Left colon (tissue), 2 donors: Measurements from ENCODE around the gene SLCO6A1. TPM values are rescaled to one million over a fixed set of nuclear protein-coding genes. Genes with fewer than 3 reads are reported as not detected.
"Not testable (repeated sequence)": the region's sequence is repeated elsewhere in the genome, so short reads cannot be mapped to it uniquely, and the experiment has no call there.

Experiments
- ATAC-seq: fragments of 200-7000 bp; cut with Tn5 transposase; one replicate; pipeline ENCODE4 v1.9.1; 2020; ENCODE audit warnings: mild to moderate bottlenecking, moderate library complexity
- DNase-seq, 2 donors: peaks; one replicate each; pipeline ENCODE4 v3.0.0-alpha.2; 2020
- intact Hi-C, 2 donors: fragments of 100-400 bp; cut with DNase I in 1 of 2; cut with micrococcal nuclease in 1 of 2; formaldehyde crosslinking; loops; one replicate each; pipeline versions ENCODE4 v1.11.2 to v1.14.0; 2022; cut with DNase I, micrococcal nuclease
- long read RNA-seq: library from polyadenylated mRNA; unstranded; transcript quantifications from one replicate; pipeline ENCODE4 v2.0.0, GENCODE V29; 2021
- total RNA-seq, 2 donors: library from RNA; stranded (reverse); fragmentation: NEBNext Ultra II Directional; extraction: Animal tissue kit (Norgen Biotek cat#: 25700); gene quantifications; one replicate each; pipeline ENCODE4 v1.2.1, GENCODE V29; 2021
- donor health status: DM: no; HTN: no; CAD: no.
- donor health status: DM: yes; HTN: yes; CAD: no.

Gene SLCO6A1, protein sequence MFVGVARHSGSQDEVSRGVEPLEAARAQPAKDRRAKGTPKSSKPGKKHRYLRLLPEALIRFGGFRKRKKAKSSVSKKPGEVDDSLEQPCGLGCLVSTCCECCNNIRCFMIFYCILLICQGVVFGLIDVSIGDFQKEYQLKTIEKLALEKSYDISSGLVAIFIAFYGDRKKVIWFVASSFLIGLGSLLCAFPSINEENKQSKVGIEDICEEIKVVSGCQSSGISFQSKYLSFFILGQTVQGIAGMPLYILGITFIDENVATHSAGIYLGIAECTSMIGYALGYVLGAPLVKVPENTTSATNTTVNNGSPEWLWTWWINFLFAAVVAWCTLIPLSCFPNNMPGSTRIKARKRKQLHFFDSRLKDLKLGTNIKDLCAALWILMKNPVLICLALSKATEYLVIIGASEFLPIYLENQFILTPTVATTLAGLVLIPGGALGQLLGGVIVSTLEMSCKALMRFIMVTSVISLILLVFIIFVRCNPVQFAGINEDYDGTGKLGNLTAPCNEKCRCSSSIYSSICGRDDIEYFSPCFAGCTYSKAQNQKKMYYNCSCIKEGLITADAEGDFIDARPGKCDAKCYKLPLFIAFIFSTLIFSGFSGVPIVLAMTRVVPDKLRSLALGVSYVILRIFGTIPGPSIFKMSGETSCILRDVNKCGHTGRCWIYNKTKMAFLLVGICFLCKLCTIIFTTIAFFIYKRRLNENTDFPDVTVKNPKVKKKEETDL
- not detected for total RNA-seq
- long read RNA-seq = 0 reads

DNA sequence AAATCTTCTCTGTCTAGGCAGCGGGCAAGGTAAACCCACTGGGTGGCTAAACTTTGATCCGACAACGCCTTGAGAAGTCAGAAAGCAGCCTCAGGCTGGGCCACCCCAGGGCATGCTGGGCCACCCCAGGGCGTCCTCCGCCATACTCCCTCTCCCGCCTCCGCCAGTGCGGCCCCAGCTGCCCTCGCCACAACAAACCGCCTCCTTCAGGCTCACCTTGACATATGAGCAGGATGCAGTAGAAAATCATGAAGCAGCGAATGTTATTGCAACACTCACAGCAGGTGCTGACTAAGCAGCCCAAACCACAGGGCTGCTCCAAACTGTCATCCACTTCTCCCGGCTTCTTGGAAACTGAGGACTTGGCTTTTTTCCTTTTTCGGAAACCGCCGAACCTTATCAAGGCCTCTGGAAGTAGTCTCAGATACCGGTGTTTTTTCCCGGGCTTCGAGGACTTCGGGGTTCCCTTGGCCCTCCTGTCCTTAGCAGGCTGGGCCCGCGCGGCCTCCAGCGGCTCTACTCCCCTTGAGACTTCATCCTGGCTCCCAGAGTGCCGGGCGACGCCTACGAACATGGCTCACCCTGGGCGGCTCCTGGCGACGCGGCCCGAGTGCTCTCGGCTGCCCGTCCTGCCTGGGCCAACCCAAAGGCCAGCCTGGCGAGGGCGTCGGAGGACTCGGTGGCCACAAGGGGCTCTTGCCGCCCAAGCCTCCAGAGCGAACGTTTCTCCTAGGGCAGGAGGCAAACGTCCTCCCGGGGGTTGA lies at the start of gene SLCO6A1:
SLCO6A1 (minus strand) TSS at position 731 of the 764 bp plus-strand sequence; CDS start at position 574, 157 bp downstream.
- no peak for DNase-seq
- ATAC-seq = no peak
- intact Hi-C loops = no loop called here

DNA sequence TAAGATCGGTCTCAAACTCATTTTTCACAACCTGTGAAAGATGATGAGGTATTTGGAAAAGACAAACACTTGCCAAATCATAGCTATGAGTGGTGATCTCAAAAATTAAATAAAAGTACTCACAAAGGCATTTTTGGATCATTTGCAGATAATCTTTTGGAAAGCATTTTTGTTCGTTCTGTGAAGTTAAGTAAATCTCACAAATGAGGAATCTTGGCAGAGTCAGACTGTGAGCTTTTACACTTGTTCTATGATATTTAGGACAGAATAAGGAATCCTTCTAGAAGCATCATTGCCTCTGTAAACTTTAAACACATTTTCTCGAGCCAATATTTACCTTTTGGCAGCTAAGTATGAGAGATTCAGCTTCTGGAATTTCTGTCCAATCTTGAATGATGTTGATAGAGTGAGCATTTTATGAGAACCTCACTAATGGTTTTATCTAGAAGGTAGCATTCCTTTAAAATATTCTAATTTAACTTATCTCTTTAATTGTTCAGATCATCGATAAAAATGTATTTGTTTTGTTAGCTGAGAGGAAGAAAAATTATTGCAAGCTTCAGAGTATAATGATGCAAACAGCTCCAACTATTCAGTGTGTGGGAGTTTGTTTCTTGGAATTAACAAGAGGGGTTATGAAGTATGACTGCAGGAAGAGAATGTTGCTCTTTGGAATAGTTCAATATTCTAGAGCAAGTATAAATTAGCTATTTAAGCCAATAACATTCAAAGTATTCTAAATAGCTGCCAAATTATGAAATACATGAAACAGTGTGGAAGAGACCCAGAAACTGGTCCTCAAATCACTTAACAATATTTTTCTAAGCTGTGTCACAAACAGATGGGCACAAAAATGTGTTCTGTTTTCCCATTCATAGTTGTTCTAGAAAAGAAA lies 48.6 kb upstream of the SLCO6A1 start:
- intact Hi-C loops = no loop called here
- DNase-seq (no peak), ATAC-seq (no peak)

DNA sequence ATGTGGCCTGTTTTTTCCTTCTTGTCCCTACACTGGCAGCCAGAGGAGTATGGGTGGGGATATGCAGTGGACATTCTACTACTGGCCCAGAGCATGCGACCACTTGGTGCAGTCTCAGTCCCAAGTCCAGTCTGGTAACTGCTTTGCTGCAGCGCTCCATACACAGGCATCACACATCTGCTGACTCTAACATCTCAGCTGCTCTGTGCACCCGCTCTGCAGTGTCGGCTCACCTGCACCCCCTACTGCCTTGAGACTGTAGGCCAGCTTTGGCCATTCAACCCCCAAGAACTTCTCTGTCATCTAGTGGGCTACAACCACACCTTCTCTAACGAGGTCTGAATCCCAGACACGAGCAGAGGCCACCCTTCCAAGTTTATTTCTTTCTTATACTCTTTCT lies 46.4 kb upstream of the SLCO6A1 start:
- ATAC-seq (no peak), DNase-seq (no peak)
- intact Hi-C loops = no loop called here

DNA sequence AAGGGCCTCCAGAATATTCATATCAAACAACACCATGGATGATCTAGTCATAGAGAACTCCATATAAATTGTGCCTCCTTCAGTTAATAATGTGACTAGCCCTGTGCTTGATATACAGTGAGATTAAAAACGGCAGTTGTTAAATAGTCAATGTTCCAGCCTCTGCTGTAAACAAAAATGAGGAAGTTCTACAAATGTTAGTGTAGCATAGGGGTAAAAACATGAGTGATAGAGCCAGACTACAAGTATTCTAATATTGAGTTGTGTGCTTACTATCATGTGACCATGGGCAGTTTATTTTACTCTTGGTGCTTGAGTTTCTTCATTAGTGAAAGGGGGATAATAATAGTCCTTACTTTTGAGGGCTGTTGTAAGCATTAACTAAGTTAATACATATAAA lies 43.3 kb upstream of the SLCO6A1 start:
- no peak for ATAC-seq
- intact Hi-C loops = no loop called here
- no peak for DNase-seq

DNA sequence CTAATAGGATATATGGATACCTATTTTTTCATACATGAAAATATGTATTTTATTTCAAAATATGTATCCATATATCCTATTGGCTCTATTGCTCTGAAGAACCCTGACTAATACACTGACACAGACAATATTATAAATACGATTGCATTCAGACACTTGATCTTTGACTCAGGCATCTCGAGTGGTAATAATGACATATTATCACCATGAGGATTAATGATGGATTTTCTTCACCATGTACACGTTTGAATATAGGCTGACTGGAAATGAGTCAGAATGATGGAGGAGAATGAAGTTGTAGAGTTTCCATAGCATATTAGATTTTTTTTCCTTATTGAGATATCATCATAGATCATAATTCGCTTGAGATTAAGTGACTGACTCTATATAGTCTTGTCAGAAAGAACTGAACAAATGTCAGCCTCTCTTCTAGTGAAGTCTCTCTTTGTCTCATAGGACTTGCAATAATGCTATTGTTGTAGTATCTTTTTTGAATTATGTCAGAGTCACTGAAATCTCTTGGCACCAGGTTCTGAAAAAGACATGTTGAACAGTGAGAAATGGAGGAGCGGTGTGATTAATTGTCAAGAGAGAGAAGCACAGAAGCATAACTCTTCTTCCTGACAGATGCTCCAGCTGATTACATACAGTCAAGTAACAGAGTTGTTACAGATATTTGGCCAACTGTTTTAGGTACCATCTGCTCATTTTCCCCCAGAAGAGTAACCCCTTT lies 41.4 kb upstream of the SLCO6A1 start:
- DNase-seq (no peak), ATAC-seq (no peak)
- intact Hi-C loops = no loop called here

DNA sequence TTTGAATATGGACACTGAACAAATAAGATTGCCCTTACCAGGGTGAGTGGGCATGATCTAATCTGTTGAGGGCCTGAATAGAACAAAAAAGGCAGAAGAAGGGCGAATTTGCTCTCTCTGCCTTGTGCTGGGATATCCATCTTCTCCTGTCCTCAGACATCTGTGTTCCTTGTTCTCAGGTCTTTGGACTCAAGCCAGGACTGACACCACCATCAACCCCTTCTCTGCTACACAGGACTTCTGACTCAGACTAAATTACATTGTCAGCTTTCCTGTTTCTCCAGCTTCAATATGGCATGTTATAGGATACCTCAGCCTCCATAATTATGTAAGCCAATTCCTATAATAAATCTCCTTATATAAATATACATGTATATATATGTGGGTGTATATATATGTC lies 40.8 kb upstream of the SLCO6A1 start:
- DNase-seq = no peak
- ATAC-seq = no peak
- intact Hi-C loops = no loop called here

DNA sequence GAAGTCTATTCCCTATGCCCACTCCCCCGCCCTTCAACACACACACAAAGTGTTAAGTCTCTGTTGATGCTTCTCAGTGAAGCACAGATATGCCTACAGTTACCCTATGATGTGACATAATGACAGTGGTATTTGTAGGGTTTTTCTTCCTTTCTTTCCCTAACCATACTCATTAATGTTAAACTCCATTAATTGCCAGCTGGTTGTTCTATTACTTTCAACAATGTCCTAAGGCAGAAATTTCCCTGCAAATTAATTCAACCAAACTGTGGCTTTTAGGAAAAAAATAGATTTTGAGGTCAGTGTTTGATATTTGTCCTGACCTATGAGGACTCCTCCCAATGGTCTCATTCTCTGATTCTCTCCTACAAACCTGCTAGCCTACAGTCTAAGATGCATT lies 38.2 kb upstream of the SLCO6A1 start:
- no peak for ATAC-seq
- DNase-seq = no peak
- intact Hi-C loops = no loop called here

DNA sequence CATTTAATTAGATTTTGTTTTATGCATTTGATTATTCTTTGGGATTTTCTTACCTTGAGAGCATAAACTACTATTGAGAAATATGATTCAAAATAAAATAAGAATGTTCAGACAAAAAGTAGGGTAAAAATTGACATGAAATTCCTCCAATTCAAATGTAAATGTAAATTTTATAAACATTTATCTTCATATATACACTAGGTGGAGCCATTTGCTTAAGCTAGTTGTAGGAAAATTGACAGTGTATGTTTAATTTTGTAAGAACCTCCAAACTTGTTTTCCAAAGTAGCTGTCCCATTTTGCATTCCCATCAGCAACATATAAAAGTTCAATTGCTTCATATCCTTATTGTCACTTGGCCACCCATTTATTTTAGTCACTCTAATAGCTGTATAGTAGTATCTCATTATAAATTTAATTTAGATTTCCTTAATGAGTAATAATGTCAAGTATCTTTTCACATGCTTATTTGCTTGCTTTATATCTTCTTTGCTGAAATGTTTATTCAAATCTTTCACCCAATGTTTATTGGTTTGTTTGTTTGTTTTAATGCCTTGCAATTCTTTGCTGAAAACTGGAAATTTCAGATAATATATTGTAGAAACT lies 37.6 kb upstream of the SLCO6A1 start:
- ATAC-seq = no peak
- intact Hi-C loops = no loop called here
- DNase-seq = no peak

DNA sequence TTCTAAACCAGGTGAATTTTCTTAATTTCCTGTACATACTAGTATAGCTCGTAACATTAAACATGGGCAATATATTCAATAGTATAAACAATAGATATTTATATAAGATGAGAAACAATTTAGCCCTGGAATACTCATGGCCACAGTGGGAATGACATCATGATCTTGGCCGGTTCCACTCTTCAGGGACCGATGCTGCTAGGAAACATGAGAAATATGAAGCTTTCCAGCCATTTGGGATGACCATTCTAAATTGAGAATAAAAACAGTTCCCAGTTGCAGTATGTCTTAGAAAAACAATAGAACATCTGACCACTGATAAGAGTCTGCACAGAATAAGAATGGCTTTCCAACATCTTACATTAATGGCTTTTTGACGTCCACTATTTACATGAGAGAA lies 33.3 kb upstream of the SLCO6A1 start:
- intact Hi-C loops = no loop called here
- DNase-seq = no peak
- no peak for ATAC-seq

DNA sequence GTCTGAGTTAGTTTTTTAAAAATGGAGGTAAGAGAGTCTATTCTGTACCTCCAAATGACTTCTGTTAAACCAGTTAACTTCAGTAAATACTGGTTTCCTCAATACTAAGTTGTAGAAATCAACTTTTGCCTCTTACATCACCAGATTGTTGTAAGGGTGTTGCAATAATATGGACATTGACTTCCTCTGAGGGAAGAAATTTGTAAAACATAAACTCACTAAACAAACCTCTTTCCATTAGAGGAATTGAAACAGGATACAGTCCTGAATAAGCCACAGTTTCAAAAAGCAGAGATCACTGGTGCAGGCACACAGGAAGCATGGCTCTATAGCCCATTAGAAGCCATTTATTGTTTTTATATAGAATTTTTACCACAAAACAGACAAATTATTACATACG lies 32.7 kb upstream of the SLCO6A1 start:
- intact Hi-C loops = no loop called here
- DNase-seq (no peak), ATAC-seq (no peak)

DNA sequence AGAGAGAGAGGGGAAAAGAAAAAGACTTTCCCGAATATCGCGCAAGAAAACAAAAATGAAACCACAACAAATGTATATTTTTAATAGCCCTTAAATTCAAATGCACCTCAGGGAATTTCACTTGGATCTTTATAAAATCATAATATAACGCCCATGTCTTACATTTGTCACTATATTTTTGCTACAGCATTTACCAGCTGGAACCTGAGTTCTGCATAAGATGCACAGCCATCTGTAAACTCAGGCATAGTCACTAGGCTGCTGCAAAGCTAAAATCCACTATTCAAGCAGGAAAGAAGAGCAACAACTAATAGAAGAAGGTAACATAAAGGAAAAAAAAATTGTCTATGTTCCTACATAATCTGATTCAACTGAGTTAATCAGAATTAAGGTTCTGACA lies 30.6 kb upstream of the SLCO6A1 start:
- ATAC-seq (no peak), DNase-seq (no peak)
- intact Hi-C loops = no loop called here

DNA sequence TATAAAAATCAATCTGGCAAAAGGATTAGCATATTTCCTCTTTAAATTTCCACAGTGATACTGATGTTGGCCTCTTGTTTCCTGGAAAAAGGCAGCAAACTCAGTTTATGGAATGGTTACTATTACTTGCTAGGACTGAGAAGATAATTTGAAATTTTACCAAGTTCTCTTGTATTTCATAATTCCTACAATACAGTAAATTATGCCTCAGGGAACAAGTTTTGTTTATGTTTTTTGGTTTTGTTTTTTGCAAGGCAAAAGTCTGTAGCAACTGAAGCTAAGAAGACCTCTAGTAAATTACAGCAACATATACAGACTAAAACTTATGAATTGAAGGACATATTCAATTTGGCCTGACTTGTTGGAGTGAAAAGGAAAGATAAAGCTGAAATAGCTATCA lies 30.2 kb upstream of the SLCO6A1 start:
- DNase-seq = no peak
- ATAC-seq = no peak
- intact Hi-C loops = no loop called here

DNA sequence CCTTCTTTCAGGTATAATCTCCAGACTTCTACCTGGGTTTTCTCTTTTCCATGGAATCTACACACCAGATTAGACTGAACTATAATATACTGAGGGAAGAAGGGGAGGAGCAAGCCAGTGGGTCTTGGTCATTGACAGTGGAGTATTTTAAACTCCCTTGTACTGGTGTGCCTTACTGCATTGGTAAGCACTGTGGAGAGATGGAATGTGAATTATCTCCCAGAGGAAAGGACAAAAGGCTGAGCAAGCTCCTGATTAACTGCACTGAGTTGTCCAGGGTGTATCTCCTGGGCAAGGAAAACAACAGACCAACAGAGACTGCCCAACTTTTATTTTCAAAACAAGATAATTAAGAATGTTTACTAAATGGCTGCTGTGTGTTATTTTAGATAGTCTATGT lies 29.8 kb upstream of the SLCO6A1 start:
- DNase-seq (no peak), ATAC-seq (no peak)
- intact Hi-C loops = no loop called here

DNA sequence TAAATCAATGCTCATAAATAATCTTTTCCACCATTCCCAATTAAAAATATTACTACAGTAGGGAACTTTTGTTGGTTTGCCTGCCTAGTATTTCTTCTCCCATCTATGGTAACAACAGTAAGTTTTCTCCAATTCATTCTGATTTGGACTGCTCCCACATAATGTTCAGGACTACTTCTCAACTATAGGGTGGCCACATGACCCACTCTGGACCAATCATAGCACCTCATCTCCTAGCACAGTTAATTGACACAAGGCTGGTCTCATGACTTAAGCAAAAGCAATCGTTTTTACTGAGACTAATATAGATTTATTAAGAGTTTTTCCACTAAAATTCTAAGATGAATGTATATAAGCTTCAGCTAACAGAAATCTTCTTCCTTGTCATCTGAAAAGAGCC lies 28.7 kb upstream of the SLCO6A1 start:
- ATAC-seq (no peak), DNase-seq (no peak)
- intact Hi-C loops = no loop called here

DNA sequence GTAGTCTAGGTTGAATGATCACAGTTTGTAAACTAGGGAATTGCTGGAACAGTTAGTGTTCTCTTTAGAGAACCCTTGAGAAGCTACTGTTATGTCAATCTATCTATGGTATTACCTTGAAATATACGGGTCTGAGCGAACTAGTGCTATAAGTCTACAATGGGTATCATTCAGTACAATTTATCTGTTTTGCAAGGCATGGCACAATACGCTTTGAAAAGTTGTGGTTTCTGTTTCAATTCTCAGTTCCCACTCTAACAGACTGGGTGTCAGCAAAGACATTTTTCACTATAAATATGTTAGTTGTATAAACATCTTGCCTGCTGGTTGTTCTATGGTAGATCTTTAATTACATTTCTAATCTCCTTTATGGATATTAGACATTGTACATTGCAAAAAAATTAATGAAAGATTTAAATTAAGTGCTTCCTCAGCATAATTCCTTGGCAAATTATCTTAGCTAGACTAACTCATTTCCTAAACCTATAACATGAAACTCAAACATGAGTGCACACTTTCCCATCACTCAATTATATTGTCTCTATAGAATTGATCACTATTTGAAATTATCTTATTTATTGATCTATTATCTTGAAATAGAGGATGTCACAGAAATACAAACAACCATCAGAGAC lies 24.9 kb upstream of the SLCO6A1 start:
- no peak for ATAC-seq
- intact Hi-C loops = no loop called here

DNA sequence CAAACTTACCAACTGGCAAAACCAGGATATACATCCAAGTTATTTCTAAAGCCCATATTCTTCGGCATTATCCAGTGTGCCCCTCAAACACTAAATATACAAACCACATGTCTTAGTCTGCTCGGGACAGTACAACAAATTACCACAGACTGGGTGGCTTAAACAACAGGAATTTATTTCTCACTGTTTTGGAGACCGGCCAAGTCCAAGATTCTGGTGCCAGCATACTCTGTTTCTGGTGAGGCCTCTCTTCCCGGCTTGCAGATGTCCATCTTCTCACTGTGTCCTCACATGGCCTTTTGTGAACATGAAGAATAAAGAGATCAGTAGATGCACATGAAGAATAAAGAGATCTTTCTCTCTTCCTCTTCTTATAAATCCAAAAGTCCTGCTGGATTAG lies 12.9 kb upstream of the SLCO6A1 start:
- DNase-seq (no peak), ATAC-seq (no peak)
- intact Hi-C loops = no loop called here

More for the DNA sequence above, 24.9 kb upstream of the SLCO6A1 start:
- no peak for DNase-seq

DNA sequence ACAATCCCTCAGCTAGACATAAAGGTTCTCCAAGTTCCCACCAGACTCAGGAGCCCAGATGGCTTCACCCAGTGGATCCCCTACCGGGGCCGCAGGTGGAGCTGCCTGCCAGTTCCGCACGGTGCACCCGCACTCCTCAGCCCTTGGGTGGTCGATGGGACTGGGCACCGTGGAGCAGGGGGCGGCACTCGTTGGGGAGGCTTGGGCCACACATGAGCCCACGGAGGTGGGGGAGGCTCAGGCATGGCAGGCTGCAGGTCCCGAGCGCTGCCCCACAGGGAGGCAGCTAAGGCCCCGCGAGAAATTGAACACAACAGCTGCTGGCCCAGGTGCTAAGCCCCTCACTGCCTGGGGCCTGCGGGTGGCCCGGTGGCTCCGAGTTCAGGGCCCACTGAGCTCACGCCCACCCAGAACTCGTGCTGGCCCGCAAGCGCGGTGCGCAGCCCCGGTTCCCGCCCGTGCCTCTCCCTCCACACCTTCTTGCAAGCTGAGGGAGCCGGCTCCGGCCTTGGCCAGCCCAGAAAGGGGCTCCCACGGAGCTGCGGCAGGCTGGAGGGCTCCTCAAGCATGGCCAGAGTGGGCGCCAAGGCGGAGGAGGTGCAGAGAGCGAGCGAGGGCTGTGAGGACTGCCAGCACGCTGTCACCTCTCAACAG lies 7.4 kb downstream of the SLCO6A1 start:
- DNase-seq, ATAC-seq, intact Hi-C loops: not testable (repeated sequence)
